GM23338 (cell line): Measurements from ENCODE around the gene FNIP2.

ENCODE experiments used
- CREB1 ChIP-seq: fragments of 250-450 bp; sonication (Bioruptor Pico); IDR thresholded peaks from 2 replicates; pipeline ENCODE4 v1.5.0; 2020; ENCODE audit warnings: low read depth, mild to moderate bottlenecking, moderate library complexity
- CTCF ChIP-seq, 2 experiments: fragments of 200-600 bp in 1 of 2; sonication (generic) in 1 of 2; conservative IDR thresholded peaks; 2 replicates each; pipeline versions ENCODE4 v1.5.1 to v1.6.1; 2016 to 2017; ENCODE audit warnings: antibody characterized with exemption in 2 of 2, low read depth in 2 of 2, mild to moderate bottlenecking in 2 of 2, moderate library complexity in 1 of 2
- EZH2 ChIP-seq: fragments of 200-600 bp; sonication (generic); IDR thresholded peaks from one replicate; pipeline ENCODE4 v1.8.0; 2017; ENCODE audit warnings: antibody characterized with exemption, mild to moderate bottlenecking, low read depth; ENCODE audit not compliant: unreplicated experiment
- EZH2phosphoT487 ChIP-seq: fragments of 200-600 bp; sonication (generic); IDR thresholded peaks from one replicate; pipeline ENCODE4 v1.8.1; 2018; ENCODE audit warnings: antibody characterized with exemption; ENCODE audit not compliant: unreplicated experiment
- JUNB ChIP-seq: IDR thresholded peaks from one replicate; pipeline ENCODE4 v1.6.1; 2016; ENCODE audit warnings: antibody characterized with exemption; ENCODE audit not compliant: unreplicated experiment

GRCh38 chr4:158941895-158942294, 173.1 kb downstream of the FNIP2 start:
- TF ChIP-seq EZH2phosphoT487 (no peak), EZH2 (no peak), CTCF (conservative IDR thresholded peaks at IDR 0.05; ENCODE audit: low read depth in 2 of 2) (no peak), CREB1 (no peak), JUNB (no peak)
